BLaER1 (cell line): Measurements from ENCODE around the gene AXIN1.
"Not testable (repeated sequence)": the region's sequence is repeated elsewhere in the genome, so short reads cannot be mapped to it uniquely, and the experiment has no call there.

ENCODE experiments used
- H3K27ac ChIP-seq: shearing (Covaris generic); formaldehyde crosslinking; 2 replicates; pipeline ENCODE4 v1.8.1; 2022
- H3K27me3 ChIP-seq: shearing (Covaris generic); formaldehyde crosslinking; 2 replicates; pipeline ENCODE4 v1.8.1; 2022
- H3K36me3 ChIP-seq: shearing (Covaris generic); formaldehyde crosslinking; 2 replicates; pipeline ENCODE4 v1.8.1; 2022
- H3K4me1 ChIP-seq: shearing (Covaris generic); formaldehyde crosslinking; 2 replicates; pipeline ENCODE4 v1.8.1; 2022
- H3K4me2 ChIP-seq: shearing (Covaris generic); formaldehyde crosslinking; 2 replicates; pipeline ENCODE4 v1.8.1; 2022
- H3K4me3 ChIP-seq: shearing (Covaris generic); formaldehyde crosslinking; 2 replicates; pipeline ENCODE4 v1.8.1; 2022
- H3K9ac ChIP-seq: shearing (Covaris generic); formaldehyde crosslinking; 2 replicates; pipeline ENCODE4 v1.8.1; 2022
- H3K9me3 ChIP-seq: shearing (Covaris generic); formaldehyde crosslinking; 2 replicates; pipeline ENCODE4 v1.8.1; 2022
- H4K20me1 ChIP-seq: shearing (Covaris generic); formaldehyde crosslinking; 2 replicates; pipeline ENCODE4 v1.8.1; 2022
- Cebpa-rat ChIP-seq: shearing (Covaris generic); IDR thresholded peaks from 2 replicates; pipeline ENCODE4 v1.8.1; 2022

AXIN1 gene

GRCh38 chr16:396605-397004 is 44.1 kb upstream of the AXIN1 start:
- H4K20me1 ChIP-seq: peaks cover 28% of the 10 kb centered on the region
- H3K27me3 ChIP-seq: no peaks in the 10 kb centered on the region
- H3K4me3 ChIP-seq: peak overlapping the region; percentile 81
- H3K4me1 ChIP-seq: peaks cover 51% of the 10 kb centered on the region
- H3K27ac ChIP-seq: no peak overlapping the region; the same call in 1 of the 2 replicates
- H3K4me2 ChIP-seq: peak overlapping the region; percentile 79
- TF ChIP-seq Cebpa-rat: no peak
- no peaks in the 10 kb centered on the region for H3K9me3 ChIP-seq
- peaks cover 26% of the 10 kb centered on the region for H3K36me3 ChIP-seq
- H3K9ac ChIP-seq: peak overlapping the region; percentile 57

- H3K27ac ChIP-seq: no peak overlapping the region
- H3K4me3 ChIP-seq: peak overlapping the region; percentile 81
- H3K4me1 ChIP-seq: peaks cover 51% of the 10 kb centered on the region
- TF ChIP-seq Cebpa-rat: no peak
- no peak overlapping the region; the same call in 1 of the 2 replicates for H3K9ac ChIP-seq
- no peaks in the 10 kb centered on the region for H3K9me3 ChIP-seq
- peaks cover 26% of the 10 kb centered on the region for H3K36me3 ChIP-seq
- H4K20me1 ChIP-seq: peaks cover 28% of the 10 kb centered on the region
- H3K4me2 ChIP-seq: peak overlapping the region; percentile 79
- H3K27me3 ChIP-seq: no peaks in the 10 kb centered on the region
Measured at GRCh38 chr16:396199-396598, 43.7 kb upstream of the AXIN1 start.

- no peak overlapping the region for H3K9ac ChIP-seq
- H4K20me1 ChIP-seq: no peaks in the 10 kb centered on the region
- H3K36me3 ChIP-seq: no peaks in the 10 kb centered on the region
- H3K4me1 ChIP-seq: peaks cover 19% of the 10 kb centered on the region
- H3K27me3 ChIP-seq: no peaks in the 10 kb centered on the region
- no peak for TF ChIP-seq Cebpa-rat
- H3K9me3 ChIP-seq: no peaks in the 10 kb centered on the region
- no peak overlapping the region for H3K27ac ChIP-seq
- no peak overlapping the region for H3K4me3 ChIP-seq
- H3K4me2 ChIP-seq: no peak overlapping the region
Measured at GRCh38 chr16:392450-393030, 40.0 kb upstream of the AXIN1 start.

GRCh38 chr16:391885-392335 is 39.4 kb upstream of the AXIN1 start:
- Histone ChIP-seq H3K27ac (no peak overlapping the region), H3K4me2 (no peak overlapping the region), H3K4me3 (no peak overlapping the region), H3K27me3 (no peaks in the 10 kb centered on the region), H3K36me3 (no peaks in the 10 kb centered on the region), H3K4me1 (peaks cover 19% of the 10 kb centered on the region), H4K20me1 (no peaks in the 10 kb centered on the region), H3K9ac (no peak overlapping the region), H3K9me3 (no peaks in the 10 kb centered on the region)
- TF ChIP-seq Cebpa-rat: no peak

- no peaks in the 10 kb centered on the region for H4K20me1 ChIP-seq
- peaks cover 19% of the 10 kb centered on the region for H3K4me1 ChIP-seq
- TF ChIP-seq Cebpa-rat: no peak
- H3K27ac ChIP-seq: no peak overlapping the region
- H3K4me2 ChIP-seq: no peak overlapping the region
- H3K4me3 ChIP-seq: no peak overlapping the region
- H3K9ac ChIP-seq: no peak overlapping the region
- H3K9me3 ChIP-seq: no peaks in the 10 kb centered on the region
- H3K27me3 ChIP-seq: no peaks in the 10 kb centered on the region
- no peaks in the 10 kb centered on the region for H3K36me3 ChIP-seq
Measured at GRCh38 chr16:389352-389751, 36.8 kb upstream of the AXIN1 start.

GRCh38 chr16:387761-388666 is 35.5 kb upstream of the AXIN1 start:
- H3K9me3 ChIP-seq, H3K4me2 ChIP-seq, H3K27me3 ChIP-seq, H3K9ac ChIP-seq, H3K36me3 ChIP-seq, H3K27ac ChIP-seq, H3K4me3 ChIP-seq, H4K20me1 ChIP-seq: not testable (repeated sequence)
- peaks cover 32% of the 10 kb centered on the region for H3K4me1 ChIP-seq

GRCh38 chr16:386641-387156 is 34.2 kb upstream of the AXIN1 start:
- no peaks in the 10 kb centered on the region for H3K9me3 ChIP-seq
- H3K4me1 ChIP-seq: peaks cover 37% of the 10 kb centered on the region
- TF ChIP-seq Cebpa-rat: no peak
- no peak overlapping the region for H3K27ac ChIP-seq
- H3K27me3 ChIP-seq: no peaks in the 10 kb centered on the region; the same call in 1 of the 2 replicates
- no peak overlapping the region for H3K9ac ChIP-seq
- no peaks in the 10 kb centered on the region for H3K36me3 ChIP-seq
- H4K20me1 ChIP-seq: no peaks in the 10 kb centered on the region
- H3K4me3 ChIP-seq: no peak overlapping the region
- H3K4me2 ChIP-seq: peak overlapping the region; percentile 37; the same call in 1 of the 2 replicates

GRCh38 chr16:383326-384051 is 31.0 kb upstream of the AXIN1 start:
- H3K4me3 ChIP-seq: peak overlapping the region; percentile 89

More at GRCh38 chr16:383326-384051, 31.0 kb upstream of the AXIN1 start:
- Histone ChIP-seq H3K4me2 (peak overlapping the region; percentile 100), H3K4me1 (peaks cover 56% of the 10 kb centered on the region), H3K9me3 (no peaks in the 10 kb centered on the region), H3K9ac (peak overlapping the region; percentile 85; the same call in 1 of the 2 replicates), H3K27me3 (no peaks in the 10 kb centered on the region; the same call in 1 of the 2 replicates), H4K20me1 (peaks cover 28% of the 10 kb centered on the region), H3K27ac (0 out of 2 replicates have a peak overlapping the region, but pooled peaks have one; percentile 21), H3K36me3 (no peaks in the 10 kb centered on the region)
- no peak for TF ChIP-seq Cebpa-rat
